ENCODE data around the gene GPR39.

Gene GPR39

DNA sequence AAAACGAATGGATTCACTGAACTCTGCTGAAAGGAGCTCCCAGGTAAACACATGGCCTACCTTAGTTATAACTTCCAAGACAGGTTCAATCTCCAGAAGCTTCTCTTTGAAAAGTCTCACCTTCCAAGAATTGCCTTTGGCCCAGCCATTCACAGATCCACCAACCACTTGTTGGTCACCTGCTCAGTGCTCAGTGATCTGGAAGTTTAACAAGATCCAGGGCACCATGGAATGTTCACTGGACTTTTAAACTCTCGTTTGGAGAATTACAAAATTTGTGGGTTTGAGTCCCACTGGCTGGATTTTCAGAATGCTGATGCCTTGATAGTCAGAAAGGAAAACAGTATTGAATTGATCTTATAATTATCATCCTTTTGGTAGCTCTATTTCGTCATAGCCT is 9.4 kb downstream of the GPR39 start:
- H3K4me3 ChIP-seq (ENCODE audit: low read depth, low read length), result no peak overlapping the region
- TF ChIP-seq, protein P1, sequence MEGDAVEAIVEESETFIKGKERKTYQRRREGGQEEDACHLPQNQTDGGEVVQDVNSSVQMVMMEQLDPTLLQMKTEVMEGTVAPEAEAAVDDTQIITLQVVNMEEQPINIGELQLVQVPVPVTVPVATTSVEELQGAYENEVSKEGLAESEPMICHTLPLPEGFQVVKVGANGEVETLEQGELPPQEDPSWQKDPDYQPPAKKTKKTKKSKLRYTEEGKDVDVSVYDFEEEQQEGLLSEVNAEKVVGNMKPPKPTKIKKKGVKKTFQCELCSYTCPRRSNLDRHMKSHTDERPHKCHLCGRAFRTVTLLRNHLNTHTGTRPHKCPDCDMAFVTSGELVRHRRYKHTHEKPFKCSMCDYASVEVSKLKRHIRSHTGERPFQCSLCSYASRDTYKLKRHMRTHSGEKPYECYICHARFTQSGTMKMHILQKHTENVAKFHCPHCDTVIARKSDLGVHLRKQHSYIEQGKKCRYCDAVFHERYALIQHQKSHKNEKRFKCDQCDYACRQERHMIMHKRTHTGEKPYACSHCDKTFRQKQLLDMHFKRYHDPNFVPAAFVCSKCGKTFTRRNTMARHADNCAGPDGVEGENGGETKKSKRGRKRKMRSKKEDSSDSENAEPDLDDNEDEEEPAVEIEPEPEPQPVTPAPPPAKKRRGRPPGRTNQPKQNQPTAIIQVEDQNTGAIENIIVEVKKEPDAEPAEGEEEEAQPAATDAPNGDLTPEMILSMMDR (IDR thresholded peaks at IDR 0.05; ENCODE audit: control insufficient read depth, extremely low read depth, insufficient read depth), result no peak
- no peak for DNase-seq (ENCODE audit: low read depth)

DNA sequence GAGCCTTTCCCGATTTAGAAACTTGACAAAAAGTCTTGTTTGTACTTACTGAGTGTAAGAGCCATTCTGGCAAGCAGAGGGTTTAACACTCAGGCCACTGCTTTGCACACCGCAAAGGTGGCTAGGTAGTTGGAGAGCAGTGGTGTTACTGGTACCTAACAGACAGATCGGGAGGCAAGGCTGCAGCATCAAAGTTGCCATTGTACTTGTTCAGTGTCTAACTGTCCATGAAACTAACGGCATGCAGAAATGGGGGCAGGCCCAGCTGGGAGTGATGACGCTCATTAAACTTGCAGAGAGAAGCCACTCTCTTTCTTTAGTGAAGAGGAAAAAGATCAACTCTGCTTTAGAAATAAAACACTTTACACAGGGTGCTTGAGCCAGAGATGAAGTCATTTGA is 10.1 kb downstream of the GPR39 start:
- no peak overlapping the region for H3K4me3 ChIP-seq (ENCODE audit: low read depth, low read length)
- DNase-seq (ENCODE audit: low read depth), result no peak
- TF ChIP-seq, protein P1 (IDR thresholded peaks at IDR 0.05; ENCODE audit: control insufficient read depth, extremely low read depth, insufficient read depth), result no peak

DNA sequence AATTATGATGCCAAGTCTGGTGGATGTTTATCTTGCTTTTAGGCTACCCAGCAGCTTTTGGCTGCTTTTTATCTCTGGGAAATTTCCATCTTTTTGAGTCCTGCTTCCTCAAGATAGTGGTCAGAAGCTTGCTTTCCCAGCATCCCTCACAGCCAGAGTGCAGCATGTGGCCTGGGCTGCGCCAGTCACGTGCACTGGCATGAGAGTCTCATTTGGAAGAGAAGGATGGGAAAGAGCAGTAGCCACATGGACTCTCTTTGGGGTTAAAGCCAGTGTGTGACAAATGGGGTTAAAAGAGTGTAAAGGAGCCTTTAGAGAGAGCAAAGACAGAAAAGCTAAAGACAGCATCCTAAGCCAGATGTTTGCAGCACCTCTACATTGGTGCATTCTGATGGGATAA is 12.7 kb downstream of the GPR39 start:
- no peak overlapping the region for H3K4me3 ChIP-seq (ENCODE audit: low read depth, low read length)
- TF ChIP-seq, protein P1 (IDR thresholded peaks at IDR 0.05; ENCODE audit: control insufficient read depth, extremely low read depth, insufficient read depth), result no peak
- DNase-seq (ENCODE audit: low read depth), result no peak

DNA sequence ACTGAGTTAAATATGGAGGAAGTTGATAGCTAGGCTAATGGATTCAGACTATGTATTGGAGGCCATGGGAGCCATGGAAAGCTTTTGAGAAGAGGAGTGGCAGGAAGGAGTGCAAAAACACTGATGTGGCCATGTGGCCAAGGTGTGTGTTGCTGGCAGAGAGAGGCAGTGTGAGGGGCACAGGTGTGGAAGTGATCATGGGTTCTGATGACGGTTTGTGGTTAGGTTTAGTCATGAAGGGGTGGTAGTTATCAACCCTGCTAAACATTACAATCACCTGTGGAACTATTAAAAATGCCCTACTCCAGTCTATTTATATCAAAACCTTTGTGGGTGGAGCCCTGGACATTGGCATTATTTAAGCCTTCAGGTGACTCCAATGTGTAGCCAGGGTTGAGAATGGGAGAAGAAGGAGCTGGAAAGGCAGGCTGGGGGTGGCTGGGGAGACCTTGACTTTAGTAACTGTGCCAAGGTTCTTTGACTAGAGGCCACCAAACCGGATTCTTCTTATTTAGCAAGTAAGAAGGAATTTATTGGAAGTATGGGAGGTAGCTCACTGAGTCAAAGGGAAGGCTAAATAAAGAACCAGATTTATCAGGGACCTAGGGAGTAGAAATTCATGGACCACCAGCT is 13.5 kb downstream of the GPR39 start:
- TF ChIP-seq, protein P1 (IDR thresholded peaks at IDR 0.05; ENCODE audit: control insufficient read depth, extremely low read depth, insufficient read depth), result no peak
- H3K4me3 ChIP-seq (ENCODE audit: low read depth, low read length), result no peak overlapping the region
- no peak for DNase-seq (ENCODE audit: low read depth)

DNA sequence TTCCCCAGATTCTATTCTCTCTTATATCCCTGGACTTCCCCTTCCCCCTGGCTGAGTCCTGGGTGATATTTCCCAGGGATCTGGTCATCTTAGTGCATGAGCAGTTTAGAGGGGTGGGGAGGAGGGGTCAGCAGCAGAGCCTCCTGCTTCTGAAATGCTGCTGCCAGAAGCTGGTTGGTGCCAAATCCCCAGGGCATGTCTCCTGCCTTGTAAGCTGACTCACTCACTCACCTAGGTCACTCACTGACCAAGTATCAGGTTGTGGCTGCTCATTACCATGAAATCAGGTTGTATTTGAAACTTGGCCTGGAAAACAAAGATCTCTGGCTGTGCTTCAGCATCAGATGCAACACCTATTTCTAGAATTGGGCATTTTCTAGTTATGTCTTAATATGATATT is 14.3 kb downstream of the GPR39 start:
- TF ChIP-seq, protein P1 (IDR thresholded peaks at IDR 0.05; ENCODE audit: control insufficient read depth, extremely low read depth, insufficient read depth), result no peak
- no peak overlapping the region for H3K4me3 ChIP-seq (ENCODE audit: low read depth, low read length)
- no peak for DNase-seq (ENCODE audit: low read depth)

DNA sequence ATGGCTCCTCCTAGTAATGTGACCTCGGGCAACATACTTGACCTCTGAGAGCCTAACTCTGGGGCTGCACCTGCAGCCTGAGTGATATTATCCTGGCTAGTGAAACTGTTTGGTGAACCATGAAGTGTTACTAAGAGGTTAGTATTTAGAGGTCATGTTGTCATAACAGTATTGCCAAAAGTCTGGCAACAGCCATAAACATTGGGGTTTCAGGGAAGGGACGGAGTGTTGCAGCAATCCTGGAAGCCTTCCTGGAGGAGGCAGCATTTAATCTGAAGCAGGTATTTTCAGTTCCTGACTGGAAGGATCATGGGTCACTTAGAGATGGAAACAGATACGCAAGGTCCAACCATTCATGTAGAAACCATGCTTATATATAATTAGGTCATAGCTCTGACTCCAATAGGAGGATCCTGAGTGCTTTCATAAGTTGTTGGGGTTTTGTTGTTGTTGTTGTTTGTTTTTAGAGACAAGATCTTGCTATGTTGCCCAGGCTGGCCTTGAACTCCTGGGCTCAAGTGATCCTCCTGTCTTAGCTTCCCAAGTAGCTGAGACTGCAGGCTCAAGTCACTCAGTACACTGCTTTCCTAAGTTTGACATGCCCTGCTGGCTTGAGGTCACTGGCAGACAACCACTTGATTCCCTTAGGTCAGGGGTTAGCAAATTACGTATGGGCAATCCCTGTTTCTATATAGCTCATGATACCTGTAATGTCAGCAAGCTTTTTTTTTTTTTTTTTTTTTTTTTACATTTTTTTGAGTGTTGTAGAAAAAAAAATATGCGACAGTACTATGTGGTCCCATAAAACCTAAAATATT is 21.5 kb downstream of the GPR39 start:
- DNase-seq (ENCODE audit: low read depth), result no peak
- no peak overlapping the region for H3K4me3 ChIP-seq (ENCODE audit: low read depth, low read length)
- TF ChIP-seq, protein P1 (IDR thresholded peaks at IDR 0.05; ENCODE audit: control insufficient read depth, extremely low read depth, insufficient read depth), result no peak
